Tibial artery (tissue), 4 donors: Measurements from ENCODE around the gene MAN2B1.

Experiments used
- DNase-seq, 2 donors: peaks; one replicate each; pipeline ENCODE4 v3.0.0-alpha.2; 2019
- H3K27ac ChIP-seq, 2 donors: fragments of 200-600 bp; sonication (generic) in 1 of 2; 1 replicate in 1 of 2; 2 replicates in 1 of 2; pipeline ENCODE4 v1.5.1; 2018 to 2019; ENCODE audit warnings: mild to moderate bottlenecking in 1 of 2
- H3K27me3 ChIP-seq, 2 donors: fragments of 200-600 bp; sonication (generic) in 1 of 2; one replicate each; pipeline versions ENCODE4 v1.5.1 to v1.6.0; 2016 to 2019
- H3K36me3 ChIP-seq, 3 donors: fragments of 200-600 bp; sonication (generic) in 2 of 3; one replicate each; pipeline ENCODE4 v1.5.1; 2016 to 2019; ENCODE audit warnings: mild to moderate bottlenecking in 2 of 3
- H3K4me1 ChIP-seq, 4 donors: fragments of 200-600 bp; sonication (generic) in 2 of 4; 1 replicate in 3 of 4; 2 replicates in 1 of 4; pipeline ENCODE4 v1.5.1; 2016 to 2019
- H3K4me3 ChIP-seq, 2 donors: fragments of 200-600 bp; sonication (generic) in 1 of 2; 1 replicate in 1 of 2; 2 replicates in 1 of 2; pipeline ENCODE4 v1.5.1; 2018 to 2019; ENCODE audit warnings: mild to moderate bottlenecking in 2 of 2
- H3K9me3 ChIP-seq, 3 donors: fragments of 200-600 bp; sonication (generic) in 1 of 3; one replicate each; pipeline ENCODE4 v1.5.1; 2016 to 2019
- intact Hi-C: fragments of 100-400 bp; cut with DNase I; formaldehyde crosslinking; loops from one replicate; pipeline ENCODE4 v1.15.0; 2023; ENCODE audit warnings: low total_unique reads
- TF ChIP-seq, protein P1 (sequence below), 2 experiments: fragments of 200-600 bp in 1 of 2; fragments of 450-650 bp in 1 of 2; IDR thresholded peaks; one replicate each; pipeline ENCODE4 v1.5.1; 2017 to 2019; ENCODE audit warnings: antibody characterized with exemption in 2 of 2, mild to moderate bottlenecking in 1 of 2, moderate library complexity in 1 of 2

MAN2B1 gene

DNA sequence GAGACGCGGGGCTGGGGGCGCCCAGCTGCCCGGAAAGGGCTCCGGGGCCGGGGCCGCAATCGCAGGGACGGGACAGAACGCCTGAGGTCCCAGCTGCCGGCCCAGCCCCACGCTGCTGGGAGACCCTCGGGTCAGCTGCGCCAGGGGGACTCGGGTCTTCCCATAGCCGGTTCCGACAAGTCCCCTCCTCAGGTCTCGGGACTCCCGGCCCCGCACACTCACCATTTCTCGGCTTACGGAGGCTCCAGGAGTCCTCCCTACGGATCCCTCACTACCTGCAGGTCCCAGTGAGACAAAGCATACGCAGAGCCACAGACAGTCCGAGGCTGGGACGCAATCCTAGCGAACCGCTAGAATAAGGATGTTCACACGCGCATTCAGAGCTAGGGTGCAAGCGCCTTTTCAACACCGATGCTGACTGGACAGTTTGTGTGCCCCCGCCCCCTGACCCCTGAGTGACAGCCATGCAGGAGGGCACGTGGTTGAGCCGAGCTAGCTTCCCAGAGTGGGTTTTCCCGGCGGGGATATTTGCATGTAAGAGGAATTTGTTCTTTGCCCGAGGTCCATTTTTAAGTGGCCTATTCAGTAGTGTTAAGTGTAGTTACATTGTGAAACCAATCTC, 69.5 kb downstream of the MAN2B1 start:
- Histone ChIP-seq H3K4me3 (no peak overlapping the region), H3K9me3 (no peaks in the 10 kb centered on the region), H3K36me3 (peaks cover 4 to 35% (median 20%) of the 10 kb centered on the region in 3 donors), H3K27ac (no peak overlapping the region), H3K27me3 (no peaks in the 10 kb centered on the region), H3K4me1 (no peaks in the 10 kb centered on the region)
- intact Hi-C loops = no loop called here
- TF ChIP-seq, protein P1, sequence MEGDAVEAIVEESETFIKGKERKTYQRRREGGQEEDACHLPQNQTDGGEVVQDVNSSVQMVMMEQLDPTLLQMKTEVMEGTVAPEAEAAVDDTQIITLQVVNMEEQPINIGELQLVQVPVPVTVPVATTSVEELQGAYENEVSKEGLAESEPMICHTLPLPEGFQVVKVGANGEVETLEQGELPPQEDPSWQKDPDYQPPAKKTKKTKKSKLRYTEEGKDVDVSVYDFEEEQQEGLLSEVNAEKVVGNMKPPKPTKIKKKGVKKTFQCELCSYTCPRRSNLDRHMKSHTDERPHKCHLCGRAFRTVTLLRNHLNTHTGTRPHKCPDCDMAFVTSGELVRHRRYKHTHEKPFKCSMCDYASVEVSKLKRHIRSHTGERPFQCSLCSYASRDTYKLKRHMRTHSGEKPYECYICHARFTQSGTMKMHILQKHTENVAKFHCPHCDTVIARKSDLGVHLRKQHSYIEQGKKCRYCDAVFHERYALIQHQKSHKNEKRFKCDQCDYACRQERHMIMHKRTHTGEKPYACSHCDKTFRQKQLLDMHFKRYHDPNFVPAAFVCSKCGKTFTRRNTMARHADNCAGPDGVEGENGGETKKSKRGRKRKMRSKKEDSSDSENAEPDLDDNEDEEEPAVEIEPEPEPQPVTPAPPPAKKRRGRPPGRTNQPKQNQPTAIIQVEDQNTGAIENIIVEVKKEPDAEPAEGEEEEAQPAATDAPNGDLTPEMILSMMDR (IDR thresholded peaks at IDR 0.05) = no peak
- DNase-seq = peak in 1 of 2 donors; percentile 47
